ENCODE data around the gene LTBP1. TPM values are rescaled to one million over a fixed set of nuclear protein-coding genes. Genes with fewer than 3 reads are reported as not detected.

Gene LTBP1
- total and polyA plus RNA-seq, 2 experiments from 2014 or later, result 157 to 211 TPM

DNA sequence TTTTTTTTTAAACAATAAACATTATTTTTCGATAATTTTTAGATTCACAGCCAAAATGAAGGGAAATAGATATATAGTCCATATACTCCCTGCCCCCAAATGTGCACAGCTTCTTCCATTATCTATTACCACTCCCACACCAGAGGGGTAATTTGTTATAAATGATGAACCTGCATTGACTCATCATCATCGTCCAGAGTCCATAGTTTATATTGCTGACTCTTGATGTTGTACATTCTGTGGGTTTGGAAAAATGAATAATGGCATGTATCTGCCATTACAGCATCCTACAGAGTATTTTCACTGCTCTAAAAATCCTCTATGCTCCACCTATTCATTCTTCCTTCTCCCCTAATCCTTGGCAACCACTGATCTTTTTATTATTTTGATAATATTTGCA lies 121.5 kb downstream of the LTBP1 start:
- H4K20me1 ChIP-seq (ENCODE audit: insufficient read depth), result no peaks in the 10 kb centered on the region
- H3K27me3 ChIP-seq (replicated peaks; ENCODE audit: insufficient read depth), result no peaks in the 10 kb centered on the region
- H3K79me2 ChIP-seq (ENCODE audit: insufficient read depth), result no peaks in the 10 kb centered on the region
- no peak overlapping the region for H3K9ac ChIP-seq
- H3K9me2 ChIP-seq (ENCODE audit: insufficient read depth), result no peaks in the 10 kb centered on the region
- H3F3A ChIP-seq (ENCODE audit: insufficient read depth), result peaks cover 26% of the 10 kb centered on the region
- WGBS, 2 experiments (ENCODE audit: low coverage in 1 of 2, low lambda C conversion rate in 2 of 2, missing lambda C conversion rate in 2 of 2), result 0 to 3% methylated on average over 2 of the region's 2 CpGs
- H3K4me3 ChIP-seq, result no peak overlapping the region
- in situ Hi-C loops (cut with MboI), result no loop called here
- no peaks in the 10 kb centered on the region for H3K36me3 ChIP-seq (ENCODE audit: low read depth)
- H3K4me1 ChIP-seq (ENCODE audit: insufficient read depth), result peaks cover 46% of the 10 kb centered on the region
- TF ChIP-seq EZH2 (IDR thresholded peaks at IDR 0.05; ENCODE audit: insufficient read depth, poor library complexity, severe bottlenecking) (no peak), EZH2phosphoT487 (IDR thresholded peaks at IDR 0.05; ENCODE audit: insufficient read depth, low read depth) (no peak)
- DNase-seq, result peak; percentile 80
- peak overlapping the region; percentile 57 for H3K4me2 ChIP-seq (ENCODE audit: unreplicated experiment)
- peak overlapping the region; percentile 36; the same call in 1 of the 2 replicates for H3K27ac ChIP-seq
- no peaks in the 10 kb centered on the region for H3K9me3 ChIP-seq (ENCODE audit: low read depth)
- H2AFZ ChIP-seq, result no peak overlapping the region

DNA sequence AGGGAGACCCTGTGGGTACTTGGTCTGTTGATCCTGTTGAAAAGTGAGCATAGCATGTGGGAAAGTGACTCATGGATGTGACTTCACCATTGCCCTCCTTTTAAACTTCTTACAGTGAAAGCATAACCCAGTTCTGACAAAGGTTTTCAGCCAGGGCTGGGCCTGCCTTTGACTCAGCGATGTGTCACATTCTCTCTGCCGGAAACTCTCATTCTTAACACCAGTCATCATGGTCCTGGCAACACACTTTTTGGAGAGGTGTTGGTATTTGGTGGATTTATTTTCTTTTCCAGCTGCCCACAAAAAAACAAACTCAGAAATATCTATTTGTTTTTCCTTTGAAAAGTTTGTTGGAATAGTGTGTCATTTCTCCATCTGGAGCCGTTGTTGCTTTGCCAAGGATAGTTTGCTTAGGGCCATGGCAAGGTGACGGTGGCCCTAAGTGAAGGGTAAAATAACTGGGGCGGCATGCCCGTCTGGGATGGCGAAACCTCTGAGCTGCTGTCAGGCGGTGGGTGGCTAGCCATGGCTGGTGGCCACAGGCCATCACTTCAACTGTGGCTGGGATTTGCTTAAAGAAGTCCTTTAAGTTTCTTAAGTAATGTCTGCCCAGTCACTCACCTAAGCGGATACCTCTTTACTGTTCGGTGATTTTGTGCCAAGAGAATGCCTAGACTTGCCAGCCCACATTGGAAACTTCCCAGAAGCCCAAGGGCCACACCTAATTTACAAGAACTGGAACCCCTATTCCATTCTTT lies 123.3 kb downstream of the LTBP1 start:
- WGBS, 2 experiments (ENCODE audit: low coverage in 1 of 2, low lambda C conversion rate in 2 of 2, missing lambda C conversion rate in 2 of 2), result 8 to 10% methylated on average over 10 of the region's 10 CpGs
- TF ChIP-seq EZH2 (IDR thresholded peaks at IDR 0.05; ENCODE audit: insufficient read depth, poor library complexity, severe bottlenecking) (no peak), EZH2phosphoT487 (IDR thresholded peaks at IDR 0.05; ENCODE audit: insufficient read depth, low read depth) (no peak)
- H3K4me1 ChIP-seq (ENCODE audit: insufficient read depth), result peaks cover 48% of the 10 kb centered on the region
- peak overlapping the region; percentile 47 for H3K4me3 ChIP-seq
- H3K36me3 ChIP-seq (ENCODE audit: low read depth), result no peaks in the 10 kb centered on the region
- H3K9me3 ChIP-seq (ENCODE audit: low read depth), result no peaks in the 10 kb centered on the region
- no peaks in the 10 kb centered on the region for H3K79me2 ChIP-seq (ENCODE audit: insufficient read depth)
- peak overlapping the region; percentile 76 for H3K27ac ChIP-seq
- DNase-seq, result peak; percentile 99
- peaks cover 26% of the 10 kb centered on the region for H3F3A ChIP-seq (ENCODE audit: insufficient read depth)
- H2AFZ ChIP-seq, result no peak overlapping the region
- in situ Hi-C loops (cut with MboI), result no loop called here
- no peaks in the 10 kb centered on the region for H3K9me2 ChIP-seq (ENCODE audit: insufficient read depth)
- H3K4me2 ChIP-seq (ENCODE audit: unreplicated experiment), result peak overlapping the region; percentile 63
- no peaks in the 10 kb centered on the region for H4K20me1 ChIP-seq (ENCODE audit: insufficient read depth)
- no peaks in the 10 kb centered on the region for H3K27me3 ChIP-seq (replicated peaks; ENCODE audit: insufficient read depth)
- peak overlapping the region; percentile 35 for H3K9ac ChIP-seq

- in situ Hi-C loops (cut with MboI), result no loop called here
Measured at GRCh38 chr2:33071591-33071990, 124.8 kb downstream of the LTBP1 start.

GRCh38 chr2:33072614-33073013 lies 125.9 kb downstream of the LTBP1 start:
- Histone ChIP-seq H3K79me2 (ENCODE audit: insufficient read depth) (no peaks in the 10 kb centered on the region), H3K4me3 (no peak overlapping the region), H3K27me3 (replicated peaks; ENCODE audit: insufficient read depth) (no peaks in the 10 kb centered on the region), H4K20me1 (ENCODE audit: insufficient read depth) (no peaks in the 10 kb centered on the region), H3K36me3 (ENCODE audit: low read depth) (no peaks in the 10 kb centered on the region), H3K9ac (no peak overlapping the region), H3K4me2 (ENCODE audit: unreplicated experiment) (no peak overlapping the region), H2AFZ (no peak overlapping the region), H3K9me3 (ENCODE audit: low read depth) (no peaks in the 10 kb centered on the region), H3K9me2 (ENCODE audit: insufficient read depth) (no peaks in the 10 kb centered on the region), H3K4me1 (ENCODE audit: insufficient read depth) (peaks cover 41% of the 10 kb centered on the region), H3K27ac (no peak overlapping the region), H3F3A (ENCODE audit: insufficient read depth) (peaks cover 26% of the 10 kb centered on the region)
- in situ Hi-C loops (cut with MboI), result no loop called here
- DNase-seq, result no peak
- TF ChIP-seq EZH2 (IDR thresholded peaks at IDR 0.05; ENCODE audit: insufficient read depth, poor library complexity, severe bottlenecking), result no peak
- no peak for TF ChIP-seq EZH2phosphoT487 (IDR thresholded peaks at IDR 0.05; ENCODE audit: insufficient read depth, low read depth)
- 82 to 83% methylated on average over 6 of the region's 6 CpGs for WGBS, 2 experiments (ENCODE audit: low coverage in 1 of 2, low lambda C conversion rate in 2 of 2, missing lambda C conversion rate in 2 of 2)

More at GRCh38 chr2:33071591-33071990, 124.8 kb downstream of the LTBP1 start:
- Histone ChIP-seq H3K79me2 (ENCODE audit: insufficient read depth) (no peaks in the 10 kb centered on the region), H3F3A (ENCODE audit: insufficient read depth) (peaks cover 26% of the 10 kb centered on the region), H4K20me1 (ENCODE audit: insufficient read depth) (no peaks in the 10 kb centered on the region), H3K9ac (no peak overlapping the region), H3K27ac (no peak overlapping the region), H3K9me3 (ENCODE audit: low read depth) (no peaks in the 10 kb centered on the region), H3K4me2 (ENCODE audit: unreplicated experiment) (no peak overlapping the region), H3K36me3 (ENCODE audit: low read depth) (no peaks in the 10 kb centered on the region), H2AFZ (no peak overlapping the region), H3K4me1 (ENCODE audit: insufficient read depth) (peaks cover 48% of the 10 kb centered on the region), H3K27me3 (replicated peaks; ENCODE audit: insufficient read depth) (no peaks in the 10 kb centered on the region), H3K4me3 (no peak overlapping the region), H3K9me2 (ENCODE audit: insufficient read depth) (no peaks in the 10 kb centered on the region)
- WGBS, 2 experiments (ENCODE audit: low coverage in 1 of 2, low lambda C conversion rate in 2 of 2, missing lambda C conversion rate in 2 of 2), result 49 to 56% methylated on average over 5 of the region's 5 CpGs
- DNase-seq, result no peak
- no peak for TF ChIP-seq EZH2phosphoT487 (IDR thresholded peaks at IDR 0.05; ENCODE audit: insufficient read depth, low read depth)
- TF ChIP-seq EZH2 (IDR thresholded peaks at IDR 0.05; ENCODE audit: insufficient read depth, poor library complexity, severe bottlenecking), result no peak
